ENCODE measurements around the gene GNAO1. TPM values are rescaled to one million over a fixed set of nuclear protein-coding genes. Genes with fewer than 3 reads are reported as not detected.
"Not testable (repeated sequence)": the region's sequence is repeated elsewhere in the genome, so short reads cannot be mapped to it uniquely, and the experiment has no call there.

GNAO1 gene
- total RNA-seq, 1 donor from 2014 or later, result 13.0 TPM

- DNase-seq (ENCODE audit: low spot score), result no peak
- intact Hi-C loops (cut with DNase I), result no loop called here
Observed at GRCh38 chr16:56365552-56365951, 174.3 kb downstream of the GNAO1 start.

- DNase-seq (ENCODE audit: low spot score), result no peak
- intact Hi-C loops (cut with DNase I), result no loop called here
Observed at GRCh38 chr16:56366945-56367344, 175.7 kb downstream of the GNAO1 start.

GRCh38 chr16:56367764-56368163, 176.5 kb downstream of the GNAO1 start:
- DNase-seq (ENCODE audit: low spot score), result no peak
- intact Hi-C loops (cut with DNase I), result no loop called here

GRCh38 chr16:56368545-56368944, 177.3 kb downstream of the GNAO1 start:
- DNase-seq (ENCODE audit: low spot score), result no peak
- intact Hi-C loops (cut with DNase I), result no loop called here

GRCh38 chr16:56369202-56369601, 177.9 kb downstream of the GNAO1 start:
- intact Hi-C loops (cut with DNase I), result no loop called here
- DNase-seq (ENCODE audit: low spot score), result no peak

- no peak for DNase-seq (ENCODE audit: low spot score)
- intact Hi-C loops (cut with DNase I), result no loop called here
Observed at GRCh38 chr16:56370185-56370874, 179.0 kb downstream of the GNAO1 start.

- intact Hi-C loops (cut with DNase I), result no loop called here
- no peak for DNase-seq (ENCODE audit: low spot score)
Observed at GRCh38 chr16:56370875-56371659, 179.8 kb downstream of the GNAO1 start.

DNA sequence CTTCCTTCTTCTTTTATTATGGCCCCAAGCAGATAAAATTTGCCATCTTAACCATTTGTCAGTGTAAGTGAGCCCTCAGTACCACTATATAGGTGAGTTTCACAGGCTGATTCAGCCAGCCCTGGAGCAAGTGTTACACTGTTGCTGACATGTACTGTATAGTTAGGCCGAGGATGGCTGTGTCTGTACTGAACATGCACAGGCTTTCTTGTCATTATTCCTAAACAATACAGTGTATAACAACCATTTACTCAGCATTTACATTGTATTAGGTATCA, 180.3 kb downstream of the GNAO1 start:
- no peak for DNase-seq (ENCODE audit: low spot score)
- intact Hi-C loops (cut with DNase I), result no loop called here

- intact Hi-C loops (cut with DNase I), result no loop called here
- no peak for DNase-seq (ENCODE audit: low spot score)
Observed at GRCh38 chr16:56372013-56372634, 180.8 kb downstream of the GNAO1 start.

DNA sequence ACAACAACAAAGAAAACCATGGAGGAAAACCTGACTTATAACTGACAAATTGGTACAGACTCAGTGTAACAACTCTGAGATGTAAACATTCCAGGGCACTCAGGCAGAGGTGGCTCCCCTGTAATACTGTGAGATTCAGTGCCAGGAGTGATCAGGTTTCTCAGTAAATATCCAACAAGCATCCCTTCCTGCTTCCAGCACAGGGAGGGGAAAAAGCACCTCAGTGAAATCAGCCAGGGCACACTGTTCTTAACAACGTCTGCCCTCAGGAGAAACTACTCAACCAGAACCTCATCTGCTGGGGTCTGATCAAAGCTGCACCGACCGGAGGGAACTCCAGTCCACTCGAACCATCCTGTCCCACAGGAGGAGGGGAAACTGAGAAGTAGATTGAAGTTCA, 181.7 kb downstream of the GNAO1 start:
- intact Hi-C loops (cut with DNase I), result no loop called here
- DNase-seq (ENCODE audit: low spot score), result no peak

DNA sequence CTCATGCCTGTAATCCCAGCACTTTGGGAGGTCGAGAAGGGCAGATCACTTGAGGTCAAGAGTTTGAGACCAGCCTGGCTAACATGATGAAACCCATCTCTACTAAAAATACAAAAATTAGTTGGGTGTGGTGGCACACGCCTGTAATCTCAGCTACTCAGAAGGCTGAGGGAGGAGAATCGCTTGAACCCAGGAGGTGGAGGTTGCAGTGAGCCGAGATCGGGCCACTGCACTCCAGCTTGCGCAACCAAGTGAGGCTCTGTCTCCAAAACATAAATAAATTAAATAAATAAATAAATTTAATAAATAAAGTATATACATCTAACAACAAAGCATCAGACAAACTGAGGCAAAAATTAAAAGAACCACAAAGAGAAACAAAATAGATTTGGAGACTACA, 184.5 kb downstream of the GNAO1 start:
- intact Hi-C loops (cut with DNase I); DNase-seq (ENCODE audit: low spot score): not testable (repeated sequence)

DNA sequence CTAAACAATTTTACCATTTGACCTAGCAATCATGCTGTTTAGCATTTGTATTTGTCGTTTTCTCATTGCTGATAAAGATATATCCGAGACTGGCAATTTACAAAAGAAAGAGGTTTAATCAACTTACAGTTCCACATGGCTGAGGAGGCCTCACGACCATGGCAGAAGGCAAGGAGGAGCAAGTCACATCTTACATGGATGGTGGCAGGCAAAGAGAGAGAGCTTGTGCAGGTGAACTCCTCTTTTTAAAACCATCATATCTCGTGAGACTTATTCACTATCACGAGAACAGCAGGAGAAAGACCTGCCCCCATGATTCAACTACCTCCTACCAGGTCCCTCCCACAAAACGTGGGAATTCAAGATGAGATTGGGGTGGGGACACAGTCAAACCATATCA, 187.8 kb downstream of the GNAO1 start:
- DNase-seq (ENCODE audit: low spot score); intact Hi-C loops (cut with DNase I): not testable (repeated sequence)

DNA sequence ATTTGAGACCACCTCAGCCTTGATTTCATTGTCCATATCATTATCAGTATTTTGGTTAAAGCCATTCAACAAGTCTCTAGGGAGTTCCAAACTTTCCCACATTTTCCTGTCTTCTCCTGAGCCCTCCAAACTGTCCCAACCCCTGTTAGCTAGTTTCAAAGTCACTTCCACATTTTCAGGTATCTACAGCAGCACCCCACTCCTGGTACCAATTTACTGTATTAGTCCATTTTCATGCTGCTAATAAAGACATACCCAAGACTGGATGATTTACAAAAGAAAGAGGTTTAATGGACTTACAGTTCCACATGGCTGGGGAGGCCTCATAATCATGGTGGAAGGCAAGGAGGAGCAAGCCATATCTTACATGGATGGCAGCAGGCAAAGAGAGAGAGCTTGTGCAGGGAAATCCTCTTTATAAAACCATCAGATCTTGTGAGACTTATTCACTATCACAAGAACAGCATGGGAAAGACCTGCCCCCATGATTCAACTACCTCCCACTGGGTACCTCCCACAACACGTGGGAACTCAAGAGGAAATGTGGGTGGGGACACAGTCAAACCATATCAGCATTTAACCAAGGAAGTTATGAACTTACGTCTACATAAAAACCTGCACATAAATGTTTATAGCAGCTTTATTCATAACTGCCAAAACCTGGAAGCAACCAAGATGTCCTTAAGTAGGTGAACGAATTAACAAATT, 189.6 kb downstream of the GNAO1 start:
- intact Hi-C loops (cut with DNase I); DNase-seq (ENCODE audit: low spot score): not testable (repeated sequence)

GRCh38 chr16:56382459-56382858, 191.2 kb downstream of the GNAO1 start:
- intact Hi-C loops (cut with DNase I), result no loop called here
- DNase-seq (ENCODE audit: low spot score), result no peak

DNA sequence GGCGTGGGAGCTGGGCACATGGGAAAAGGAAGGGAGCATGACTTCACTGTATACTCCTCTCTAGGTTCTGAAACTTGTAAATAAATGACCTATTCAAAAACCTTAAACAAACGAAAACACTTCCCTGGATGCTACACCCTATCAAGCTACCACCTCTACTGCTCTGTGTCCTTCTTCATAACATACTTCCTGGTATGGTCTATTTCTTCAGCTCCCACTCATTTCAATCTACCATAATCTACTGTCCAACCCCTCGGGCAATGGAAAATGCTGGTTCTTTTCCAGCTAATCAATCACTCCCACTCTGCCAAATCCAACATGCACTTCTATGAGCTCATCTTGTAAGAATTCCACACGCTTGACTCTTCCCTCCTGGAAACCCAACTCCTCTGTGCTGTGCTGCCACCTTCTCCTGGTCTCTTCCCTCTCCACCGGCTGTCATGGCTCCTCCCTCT, 191.6 kb downstream of the GNAO1 start:
- no peak for DNase-seq (ENCODE audit: low spot score)
- intact Hi-C loops (cut with DNase I), result no loop called here

GRCh38 chr16:56384074-56384721, 192.9 kb downstream of the GNAO1 start:
- DNase-seq (ENCODE audit: low spot score), result no peak
- intact Hi-C loops (cut with DNase I), result no loop called here

DNA sequence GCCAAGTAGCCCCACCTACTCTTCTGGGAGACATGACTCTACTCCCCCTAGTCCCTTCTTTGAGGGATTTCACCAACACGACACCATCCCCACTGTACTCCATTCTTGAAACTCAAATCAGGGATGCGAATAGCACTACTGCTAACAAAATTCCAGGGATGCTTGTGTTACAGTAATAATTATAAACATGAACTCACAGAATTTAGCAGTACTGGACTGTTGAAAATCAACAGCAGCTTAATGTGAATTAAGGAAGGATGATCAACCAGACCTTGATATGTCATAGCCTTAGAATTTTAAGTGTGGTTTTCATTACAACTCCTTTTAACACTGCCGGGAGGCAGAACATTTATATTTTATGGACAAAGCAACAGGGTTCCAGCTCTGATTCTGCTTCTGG, 196.1 kb downstream of the GNAO1 start:
- intact Hi-C loops (cut with DNase I), result no loop called here

DNA sequence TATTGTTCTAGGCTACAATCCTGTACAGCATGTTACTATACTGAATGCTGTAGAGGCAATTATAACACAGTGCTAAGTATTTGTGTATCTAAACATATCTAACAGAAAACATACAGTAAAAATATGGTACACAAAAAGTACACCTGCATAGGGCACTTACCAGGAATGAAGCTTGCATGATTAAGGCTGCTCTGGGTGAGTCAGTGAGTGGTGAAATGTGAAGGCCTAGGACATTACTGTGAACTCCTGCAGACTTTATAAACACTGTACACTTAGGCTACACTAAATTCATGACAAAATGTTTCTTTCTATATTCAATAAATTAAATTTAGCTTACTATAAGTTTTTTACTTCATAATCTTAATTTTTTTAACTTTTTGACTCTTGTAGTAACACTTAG, 196.9 kb downstream of the GNAO1 start:
- DNase-seq (ENCODE audit: low spot score), result no peak
- intact Hi-C loops (cut with DNase I), result no loop called here

More for the DNA sequence above, 196.1 kb downstream of the GNAO1 start:
- no peak for DNase-seq (ENCODE audit: low spot score)

GRCh38 chr16:56389554-56389953, 198.3 kb downstream of the GNAO1 start:
- DNase-seq (ENCODE audit: low spot score), result no peak
- intact Hi-C loops (cut with DNase I), result no loop called here

DNA sequence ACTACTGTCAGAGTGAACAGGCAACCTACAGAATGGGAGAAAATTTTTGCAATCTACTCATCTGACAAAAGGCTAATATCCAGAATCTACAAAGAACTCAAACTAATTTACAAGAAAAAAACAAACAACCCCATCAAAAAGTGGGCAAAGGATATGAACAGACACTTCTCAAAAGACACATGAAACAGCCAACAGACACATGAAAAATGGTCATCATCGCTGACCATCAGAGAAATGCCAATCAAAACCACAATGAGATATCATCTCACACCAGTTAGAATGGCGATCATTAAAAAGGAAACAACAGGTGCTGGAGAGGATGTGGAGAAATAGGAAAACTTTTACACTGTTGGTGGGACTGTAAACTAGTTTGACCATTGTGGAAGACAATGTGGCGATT, 205.4 kb downstream of the GNAO1 start:
- intact Hi-C loops (cut with DNase I); DNase-seq (ENCODE audit: low spot score): not testable (repeated sequence)
